Panc1 (cell line): ENCODE results near the gene DUOXA1. TPM values are rescaled to one million over a fixed set of nuclear protein-coding genes. Genes with fewer than 3 reads are reported as not detected.

Source experiments
- ATAC-seq: fragments of 200-7000 bp; cut with Tn5 transposase; 2 replicates; pipeline ENCODE4 v1.9.1; 2020; ENCODE audit warnings: mild to moderate bottlenecking, moderate library complexity
- BruUV-seq: library from RNA; stranded (reverse); fragments of 400-500 nt; replicated peaks from 2 replicates; lab custom pipeline; 2021; lab: Mats Ljungman, UMichigan
- CTCF ChIA-PET: fragments of 300-600 bp; sonication (Branson Sonifier 250); formaldehyde crosslinking; loops from one replicate; lab custom pipeline; 2022; ENCODE audit warnings: antibody characterized with exemption; lab: Charles Lee
- POLR2A ChIA-PET: fragments of 300-600 bp; sonication (Branson Sonifier 250); formaldehyde crosslinking; loops from one replicate; lab custom pipeline; 2022; ENCODE audit warnings: antibody characterized with exemption; lab: Charles Lee
- DNase-seq: peaks from one replicate; pipeline ENCODE4 v3.0.0-alpha.2; 2010; ENCODE audit warnings: low read depth, low spot score
- H3K27ac ChIP-seq: 2 replicates; pipeline ENCODE4 v1.5.1; 2011; ENCODE audit warnings: mild to moderate bottlenecking, low read length, inconsistent platforms
- H3K27me3 ChIP-seq: fragments of 200-500 bp; sonication (Bioruptor generic); 2 replicates; pipeline ENCODE4 v1.6.0; 2014; ENCODE audit warnings: low read length, inconsistent platforms; ENCODE audit not compliant: control insufficient read depth, insufficient read depth
- H3K36me3 ChIP-seq: fragments of 200-500 bp; sonication (Bioruptor generic); 2 replicates; pipeline ENCODE4 v1.5.1; 2014; ENCODE audit warnings: inconsistent platforms, mild to moderate bottlenecking, low read length, moderate library complexity; ENCODE audit not compliant: control insufficient read depth, insufficient read depth
- H3K4me1 ChIP-seq: 2 replicates; pipeline ENCODE4 v1.5.1; 2011; ENCODE audit warnings: inconsistent platforms, mild to moderate bottlenecking, low read length, moderate library complexity; ENCODE audit not compliant: control insufficient read depth, insufficient read depth
- H3K4me3 ChIP-seq, 2 experiments: 2 replicates each; pipeline ENCODE4 v1.5.1; 2011 to 2012; ENCODE audit warnings: low read depth in 2 of 2, low read length in 2 of 2, mild to moderate bottlenecking in 2 of 2, inconsistent platforms in 1 of 2, moderate library complexity in 1 of 2
- H3K9me3 ChIP-seq: fragments of 200-500 bp; sonication (Bioruptor generic); 2 replicates; pipeline ENCODE4 v1.5.1; 2014; ENCODE audit warnings: low read depth, mild to moderate bottlenecking, inconsistent platforms, low read length, moderate library complexity; ENCODE audit not compliant: control insufficient read depth, insufficient read depth
- CTCF ChIP-seq: fragments of 450-650 bp; IDR thresholded peaks from 2 replicates; pipeline ENCODE4 v1.5.1; 2017; ENCODE audit warnings: mild to moderate bottlenecking
- REST ChIP-seq, 2 experiments: IDR thresholded peaks; 2 replicates each; pipeline ENCODE4 v1.6.1; 2011 to 2012; ENCODE audit warnings: low read depth in 2 of 2, control low read depth in 1 of 2, low read length in 1 of 2, mild to moderate bottlenecking in 1 of 2, moderate library complexity in 1 of 2; ENCODE audit not compliant: insufficient read depth in 1 of 2
- SIN3A ChIP-seq: IDR thresholded peaks from 2 replicates; pipeline ENCODE4 v1.6.1; 2012; ENCODE audit warnings: low read depth, mild to moderate bottlenecking, low read length, moderate library complexity, borderline replicate concordance; ENCODE audit not compliant: insufficient read depth
- TCF7L2 ChIP-seq: IDR thresholded peaks from 2 replicates; pipeline ENCODE4 v1.6.1; 2011; ENCODE audit warnings: mild to moderate bottlenecking, low read depth, low read length, inconsistent platforms
- in situ Hi-C: cut with HindIII; loops from 2 replicates; pipeline ENCODE4 v1.10.0; 2016; ENCODE audit warnings: low sequenced_read_pairs, low pct_unique_long_range_greater_than_20kb
- intact Hi-C: fragments of 100-400 bp; cut with micrococcal nuclease; formaldehyde crosslinking; loops from one replicate; pipeline ENCODE4 v1.10.0; 2022; ENCODE audit not compliant: unreplicated experiment
- total RNA-seq: library from RNA; stranded (reverse); gene quantifications from one replicate; pipeline ENCODE4 v1.2.1, GENCODE V29; 2021; ENCODE audit not compliant: unreplicated experiment

DUOXA1 gene
- total RNA-seq, 1 experiment from 2014 or later, result not detected

GRCh38 chr15:45122719-45123118 lies 7.0 kb downstream of the DUOXA1 start:
- ChIA-PET CTCF (no interaction called here), POLR2A (interaction anchor here (0.6 kb wide), 1 partner anchor 46 kb away, joined by 3 read pairs; no protein-coding TSS in a partner anchor)
- TF ChIP-seq SIN3A (no peak), REST (IDR thresholded peaks at IDR 0.05; ENCODE audit: insufficient read depth in 1 of 2, low read depth in 2 of 2, low read length in 1 of 2) (no peak)
- BruUV-seq, result no TSS peak
- Histone ChIP-seq H3K9me3 (no peaks in the 10 kb centered on the region), H3K4me1 (no peaks in the 10 kb centered on the region), H3K27ac (no peak overlapping the region), H3K27me3 (peaks cover 5% of the 10 kb centered on the region), H3K36me3 (no peaks in the 10 kb centered on the region), H3K4me3 (no peak overlapping the region)
- in situ Hi-C loops, result no loop called here
- DNase-seq, result no peak
- intact Hi-C loops, result no loop called here
- no peak for ATAC-seq

- TF ChIP-seq TCF7L2 (no peak), CTCF (no peak), SIN3A (no peak), REST (IDR thresholded peaks at IDR 0.05; ENCODE audit: insufficient read depth in 1 of 2, low read depth in 2 of 2, low read length in 1 of 2) (no peak)
- Histone ChIP-seq H3K4me1 (no peaks in the 10 kb centered on the region), H3K9me3 (no peaks in the 10 kb centered on the region), H3K27ac (no peak overlapping the region), H3K4me3 (no peak overlapping the region), H3K27me3 (peaks cover 5% of the 10 kb centered on the region), H3K36me3 (no peaks in the 10 kb centered on the region)
- ATAC-seq (no peak), DNase-seq (peak; percentile 18)
- ChIA-PET POLR2A (interaction anchor here (0.6 kb wide), 1 partner anchor 46 kb away, joined by 3 read pairs; no protein-coding TSS in a partner anchor), CTCF (no interaction called here)
- no TSS peak for BruUV-seq
- in situ Hi-C loops (no loop called here), intact Hi-C loops (no loop called here)
Measured at GRCh38 chr15:45121706-45122417, 7.8 kb downstream of the DUOXA1 start.
